ENCODE measurements around the gene SLIT3.

GRCh38 chr5:168876419-168876818 lies 424.5 kb downstream of the SLIT3 start:
- TF ChIP-seq CTCF (IDR thresholded peaks at IDR 0.05; ENCODE audit: extremely low read depth in 1 of 2, insufficient read depth in 1 of 2, low read depth in 1 of 2, low read length in 2 of 2) (no peak), POLR2A (IDR thresholded peaks at IDR 0.05; ENCODE audit: low read depth, low read length) (no peak)
